H1 (cell line): ENCODE data around the gene SEMA3F.

Experiments
- ATF3 ChIP-seq: IDR thresholded peaks from 2 replicates; pipeline ENCODE4 v1.6.1; 2011; ENCODE audit warnings: low read depth, mild to moderate bottlenecking, low read length; ENCODE audit not compliant: insufficient read depth
- CBX5 ChIP-seq: fragments of 300-800, 300-1000 bp; sonication (generic); IDR thresholded peaks from 2 replicates; pipeline ENCODE4 v1.7.1; 2016; ENCODE audit warnings: antibody characterized with exemption, low read length, low read depth
- CHD2 ChIP-seq: IDR thresholded peaks from 2 replicates; pipeline ENCODE4 v1.6.1; 2012; ENCODE audit warnings: low read length, improper control_type of control experiment
- CTCF ChIP-seq, 3 experiments: IDR thresholded peaks; 1 replicate in 2 of 3; 2 replicates in 1 of 3; pipeline versions ENCODE4 v1.5.1 to v1.6.1; 2011; ENCODE audit warnings: low read length in 3 of 3, mild to moderate bottlenecking in 3 of 3, inconsistent platforms in 2 of 3, low read depth in 1 of 3, moderate library complexity in 1 of 3; ENCODE audit not compliant: insufficient read depth in 1 of 3; ENCODE audit errors: control extremely low read depth in 1 of 3
- EP300 ChIP-seq, 2 experiments: IDR thresholded peaks; 1 replicate in 1 of 2; 2 replicates in 1 of 2; pipeline ENCODE4 v1.6.1; 2011 to 2012; ENCODE audit warnings: low read depth in 2 of 2, low read length in 2 of 2, mild to moderate bottlenecking in 2 of 2, borderline replicate concordance in 1 of 2, inconsistent platforms in 1 of 2, moderate library complexity in 1 of 2
- EZH2 ChIP-seq: fragments of 200-600 bp; sonication (generic); IDR thresholded peaks from 2 replicates; pipeline ENCODE4 v1.7.1; 2012; ENCODE audit warnings: low read depth, mild to moderate bottlenecking, moderate library complexity, low read length, inconsistent platforms; ENCODE audit not compliant: severe bottlenecking
- JUN ChIP-seq: IDR thresholded peaks from 2 replicates; pipeline ENCODE4 v1.6.1; 2011; ENCODE audit warnings: low read depth, mild to moderate bottlenecking, improper control_type of control experiment, low read length
- PHF8 ChIP-seq: fragments of 200-600 bp; sonication (generic); conservative IDR thresholded peaks from 2 replicates; pipeline ENCODE4 v1.7.1; 2012; ENCODE audit warnings: low read depth, mild to moderate bottlenecking, inconsistent platforms, low read length, moderate library complexity
- POLR2A ChIP-seq, 2 experiments: IDR thresholded peaks; 1 replicate in 1 of 2; 2 replicates in 1 of 2; pipeline ENCODE4 v1.6.1; 2011; ENCODE audit warnings: low read depth in 2 of 2, low read length in 2 of 2, mild to moderate bottlenecking in 2 of 2; ENCODE audit errors: control extremely low read depth in 1 of 2
- RAD21 ChIP-seq, 2 experiments: IDR thresholded peaks in 1 of 2; conservative IDR thresholded peaks in 1 of 2; 2 replicates each; pipeline ENCODE4 v1.6.1; 2011; ENCODE audit warnings: low read depth in 2 of 2, low read length in 2 of 2, improper control_type of control experiment in 1 of 2, inconsistent platforms in 1 of 2, mild to moderate bottlenecking in 1 of 2, moderate library complexity in 1 of 2
- RBBP5 ChIP-seq: IDR thresholded peaks from 2 replicates; pipeline ENCODE4 v1.7.1; 2012; ENCODE audit warnings: low read depth, mild to moderate bottlenecking, inconsistent platforms, low read length, moderate library complexity, borderline replicate concordance
- SUZ12 ChIP-seq: fragments of 200-600 bp; sonication (generic); IDR thresholded peaks from 2 replicates; pipeline ENCODE4 v1.6.1; 2012; ENCODE audit warnings: mild to moderate bottlenecking, inconsistent platforms, low read length, moderate library complexity, mixed read lengths
- TEAD4 ChIP-seq: IDR thresholded peaks from 2 replicates; pipeline ENCODE4 v1.6.1; 2012; ENCODE audit warnings: low read depth, low read length, inconsistent platforms, mixed read lengths
- USF2 ChIP-seq: IDR thresholded peaks from 2 replicates; pipeline ENCODE4 v1.6.1; 2011; ENCODE audit warnings: low read length, improper control_type of control experiment

- TF ChIP-seq POLR2A (IDR thresholded peaks at IDR 0.05; ENCODE audit: control extremely low read depth in 1 of 2, low read depth in 2 of 2, low read length in 2 of 2) = no peak
- TF ChIP-seq ATF3 = no peak
- TF ChIP-seq USF2 = no peak
- TF ChIP-seq RAD21 (IDR thresholded peaks at IDR 0.05 in 1 of 2, conservative IDR thresholded peaks at IDR 0.05 in 1 of 2; ENCODE audit: low read depth in 2 of 2, low read length in 2 of 2) = no peak
- no peak for TF ChIP-seq CBX5
- TF ChIP-seq CTCF (IDR thresholded peaks at IDR 0.05; ENCODE audit: control extremely low read depth in 1 of 3, insufficient read depth in 1 of 3, low read depth in 1 of 3, low read length in 3 of 3) = no peak
- TF ChIP-seq TEAD4 = no peak
- no peak for TF ChIP-seq EP300 (IDR thresholded peaks at IDR 0.05; ENCODE audit: borderline replicate concordance in 1 of 2, low read depth in 2 of 2, low read length in 2 of 2)
- TF ChIP-seq SUZ12 = no peak
- no peak for TF ChIP-seq PHF8
- TF ChIP-seq RBBP5 = no peak
- no peak for TF ChIP-seq CHD2
- no peak for TF ChIP-seq JUN
- TF ChIP-seq EZH2 = no peak
Observed at GRCh38 chr3:50160561-50160983, 5.4 kb downstream of the SEMA3F start.
